ENCODE data around the gene SLC12A3.

SLC12A3 gene

GRCh38 chr16:56851671-56852400 lies 13.2 kb upstream of the SLC12A3 start:
- no peak for ATAC-seq
- TF ChIP-seq SNAI2 (CRISPR knock-in tag; IDR thresholded peaks at IDR 0.05) (no peak), TSHZ2 (CRISPR knock-in tag; IDR thresholded peaks at IDR 0.05) (no peak), CSRNP3 (CRISPR knock-in tag; IDR thresholded peaks at IDR 0.05) (no peak)

GRCh38 chr16:56852401-56852730 lies 12.6 kb upstream of the SLC12A3 start:
- no peak for ATAC-seq
- no peak for TF ChIP-seq ESRRG (CRISPR knock-in tag; IDR thresholded peaks at IDR 0.05)
- no peak for TF ChIP-seq ZFP3 (CRISPR knock-in tag; IDR thresholded peaks at IDR 0.05)
- TF ChIP-seq PPARA (CRISPR knock-in tag; IDR thresholded peaks at IDR 0.05; ENCODE audit: borderline replicate concordance), result no peak
- no peak for TF ChIP-seq CREB5 (CRISPR knock-in tag; IDR thresholded peaks at IDR 0.05; ENCODE audit: low read depth)
- no peak for TF ChIP-seq CSDC2 (CRISPR knock-in tag; IDR thresholded peaks at IDR 0.05)
- no peak for TF ChIP-seq GLIS3 (CRISPR knock-in tag; IDR thresholded peaks at IDR 0.05)
- TF ChIP-seq BACH2 (CRISPR knock-in tag; IDR thresholded peaks at IDR 0.05; ENCODE audit: borderline replicate concordance), result no peak
- no peak for TF ChIP-seq ARNTL (CRISPR knock-in tag; IDR thresholded peaks at IDR 0.05; ENCODE audit: borderline replicate concordance, low read depth)
- TF ChIP-seq ZNF565 (CRISPR knock-in tag; conservative IDR thresholded peaks at IDR 0.05; ENCODE audit: low read depth), result no peak

- TF ChIP-seq SNAI2 (CRISPR knock-in tag; IDR thresholded peaks at IDR 0.05) (no peak), ZFP30 (CRISPR knock-in tag; IDR thresholded peaks at IDR 0.05) (no peak), ZC3H10 (CRISPR knock-in tag; IDR thresholded peaks at IDR 0.05) (no peak), CSRNP3 (CRISPR knock-in tag; IDR thresholded peaks at IDR 0.05) (no peak), TCF4 (CRISPR knock-in tag; IDR thresholded peaks at IDR 0.05; ENCODE audit: borderline replicate concordance) (no peak), TSHZ2 (CRISPR knock-in tag; IDR thresholded peaks at IDR 0.05) (no peak)
- ATAC-seq, result no peak
Measured at GRCh38 chr16:56852968-56853367, 12.0 kb upstream of the SLC12A3 start.

- no peak for ATAC-seq
- TF ChIP-seq ZC3H10 (CRISPR knock-in tag; IDR thresholded peaks at IDR 0.05) (no peak), PPARA (CRISPR knock-in tag; IDR thresholded peaks at IDR 0.05; ENCODE audit: borderline replicate concordance) (no peak), ESRRG (CRISPR knock-in tag; IDR thresholded peaks at IDR 0.05) (no peak), ZNF70 (CRISPR knock-in tag; IDR thresholded peaks at IDR 0.05) (no peak), CSDC2 (CRISPR knock-in tag; IDR thresholded peaks at IDR 0.05) (no peak), TSHZ2 (CRISPR knock-in tag; IDR thresholded peaks at IDR 0.05) (no peak), OSR1 (CRISPR knock-in tag; IDR thresholded peaks at IDR 0.05) (no peak), PATZ1 (CRISPR knock-in tag; IDR thresholded peaks at IDR 0.05; ENCODE audit: borderline replicate concordance) (no peak), CREB5 (CRISPR knock-in tag; IDR thresholded peaks at IDR 0.05; ENCODE audit: low read depth) (no peak), ZNF565 (CRISPR knock-in tag; conservative IDR thresholded peaks at IDR 0.05; ENCODE audit: low read depth) (no peak)
Measured at GRCh38 chr16:56855201-56855600, 9.8 kb upstream of the SLC12A3 start.

All from SK-N-SH treated with all-trans-retinoic acid at 6 μM for 48 hours (cell line).